ENCODE data around the gene TAF11L14.

- TF ChIP-seq EZH2 (IDR thresholded peaks at IDR 0.05; ENCODE audit: low read depth), result no peak
- no peak for TF ChIP-seq CTCF (conservative IDR thresholded peaks at IDR 0.05)
Observed at GRCh38 chr5:17655921-17656320, 21.7 kb downstream of the TAF11L14 start.
